Esophagus squamous epithelium (tissue), 4 donors: ENCODE data around the gene FUT4.

Experiments
- POLR2A ChIP-seq, 4 donors: fragments of 450-650 bp; IDR thresholded peaks; one replicate each; pipeline ENCODE4 v1.6.1; 2017; ENCODE audit warnings: antibody characterized with exemption in 4 of 4, mild to moderate bottlenecking in 4 of 4, moderate library complexity in 3 of 4
- TF ChIP-seq, protein P1 (sequence below), 6 experiments: fragments of 450-650 bp in 4 of 6; fragments of 200-600 bp in 2 of 6; sonication (generic) in 2 of 6; IDR thresholded peaks; one replicate each; pipeline ENCODE4 v1.5.1; 2016 to 2019; ENCODE audit warnings: antibody characterized with exemption in 6 of 6, mild to moderate bottlenecking in 4 of 6, moderate library complexity in 4 of 6

DNA sequence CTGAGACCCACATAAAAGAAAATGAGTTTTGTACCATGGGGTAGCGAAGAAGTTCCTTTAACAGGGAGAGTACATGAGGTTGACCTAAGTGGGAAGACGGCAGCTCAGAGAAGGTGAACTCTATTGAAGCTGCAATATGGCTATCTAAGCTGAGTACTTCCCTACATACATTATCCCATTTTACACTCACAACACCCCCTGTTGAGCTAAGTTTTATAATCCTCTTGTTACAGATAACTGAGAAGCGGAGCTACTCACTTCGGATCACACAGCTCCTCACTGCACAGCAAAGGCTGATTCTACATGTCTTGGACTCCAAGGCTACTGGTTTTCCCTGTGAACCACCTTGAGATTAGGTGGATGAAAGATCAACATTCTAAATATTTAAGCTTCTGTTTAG lies 15.2 kb downstream of the FUT4 start:
- TF ChIP-seq POLR2A (IDR thresholded peaks at IDR 0.05): no peak
- TF ChIP-seq, protein P1, sequence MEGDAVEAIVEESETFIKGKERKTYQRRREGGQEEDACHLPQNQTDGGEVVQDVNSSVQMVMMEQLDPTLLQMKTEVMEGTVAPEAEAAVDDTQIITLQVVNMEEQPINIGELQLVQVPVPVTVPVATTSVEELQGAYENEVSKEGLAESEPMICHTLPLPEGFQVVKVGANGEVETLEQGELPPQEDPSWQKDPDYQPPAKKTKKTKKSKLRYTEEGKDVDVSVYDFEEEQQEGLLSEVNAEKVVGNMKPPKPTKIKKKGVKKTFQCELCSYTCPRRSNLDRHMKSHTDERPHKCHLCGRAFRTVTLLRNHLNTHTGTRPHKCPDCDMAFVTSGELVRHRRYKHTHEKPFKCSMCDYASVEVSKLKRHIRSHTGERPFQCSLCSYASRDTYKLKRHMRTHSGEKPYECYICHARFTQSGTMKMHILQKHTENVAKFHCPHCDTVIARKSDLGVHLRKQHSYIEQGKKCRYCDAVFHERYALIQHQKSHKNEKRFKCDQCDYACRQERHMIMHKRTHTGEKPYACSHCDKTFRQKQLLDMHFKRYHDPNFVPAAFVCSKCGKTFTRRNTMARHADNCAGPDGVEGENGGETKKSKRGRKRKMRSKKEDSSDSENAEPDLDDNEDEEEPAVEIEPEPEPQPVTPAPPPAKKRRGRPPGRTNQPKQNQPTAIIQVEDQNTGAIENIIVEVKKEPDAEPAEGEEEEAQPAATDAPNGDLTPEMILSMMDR (IDR thresholded peaks at IDR 0.05): no peak
